Measurements from ENCODE around the gene UNC80.

The UNC80 gene

GRCh38 chr2:210020138-210020537 lies 248.5 kb downstream of the UNC80 start:
- no peak for DNase-seq (ENCODE audit: low read depth in 2 of 2)

GRCh38 chr2:210022824-210023223 lies 251.2 kb downstream of the UNC80 start:
- DNase-seq (ENCODE audit: low read depth in 2 of 2), result no peak

DNA sequence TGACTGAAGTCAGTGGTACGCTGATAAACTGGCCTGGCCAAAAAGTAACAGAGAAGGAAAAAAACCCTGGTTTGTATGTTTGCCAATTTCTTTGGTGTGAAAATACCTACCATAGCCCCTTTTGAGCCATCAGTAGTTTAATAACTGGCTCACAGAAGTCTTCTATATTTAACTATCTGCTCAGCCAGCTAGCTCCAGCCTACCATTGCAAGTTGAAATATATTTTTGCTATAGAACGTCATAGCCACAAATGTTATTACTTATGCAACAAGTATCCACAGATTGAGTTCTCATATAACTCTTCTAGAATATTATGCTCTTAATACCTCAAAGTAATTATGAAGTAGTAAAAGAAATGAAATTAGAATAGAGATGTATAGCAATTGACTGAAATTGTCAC lies 256.0 kb downstream of the UNC80 start:
- DNase-seq (ENCODE audit: low read depth in 2 of 2), result no peak

DNA sequence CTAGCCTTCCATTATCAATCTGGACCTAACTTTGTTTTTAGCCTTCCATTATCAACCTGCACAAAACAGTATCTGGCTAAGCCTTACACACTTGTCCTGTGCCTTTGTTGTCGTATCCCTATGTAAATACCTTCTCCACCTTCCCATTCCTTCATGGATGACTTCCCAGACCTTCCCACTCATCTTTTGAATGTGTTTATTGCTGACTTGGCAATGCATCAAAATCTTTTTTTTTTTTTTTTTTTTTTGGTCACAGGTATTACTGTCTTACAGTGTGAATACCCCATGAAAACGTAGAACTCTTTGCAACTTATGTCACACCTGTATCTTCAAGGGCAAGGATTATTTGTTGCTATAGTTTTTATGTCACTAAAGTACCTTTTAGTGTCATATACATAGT lies 256.5 kb downstream of the UNC80 start:
- no peak for DNase-seq (ENCODE audit: low read depth in 2 of 2)

DNA sequence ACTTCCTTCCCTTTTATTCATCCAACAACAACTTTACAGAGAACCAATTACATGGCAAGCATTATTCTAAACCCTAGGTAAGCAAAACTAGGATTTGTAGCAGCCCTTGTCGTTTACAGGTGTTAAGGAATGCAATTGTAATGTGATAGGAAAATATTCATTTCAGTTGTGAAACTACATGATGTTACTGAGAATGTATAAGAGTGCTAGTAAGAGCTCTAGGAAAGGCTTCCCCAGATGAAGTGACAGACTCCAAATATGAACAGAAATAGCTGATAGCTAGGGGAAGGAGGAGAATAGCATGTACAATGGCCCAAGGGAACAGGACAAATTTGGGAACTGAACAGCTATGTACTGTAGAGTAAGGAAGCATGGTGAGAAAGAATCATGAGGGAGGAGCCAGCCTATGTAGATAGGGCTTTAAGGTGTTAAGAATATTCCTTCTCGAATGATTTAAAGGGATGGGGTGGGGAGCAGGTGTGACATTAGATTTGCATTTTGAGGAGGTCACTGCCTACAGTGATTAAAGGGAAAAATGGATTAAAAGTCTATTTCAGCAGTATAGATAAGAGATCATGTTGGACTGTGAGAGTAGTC lies 262.6 kb downstream of the UNC80 start:
- no peak for DNase-seq (ENCODE audit: low read depth in 2 of 2)

DNA sequence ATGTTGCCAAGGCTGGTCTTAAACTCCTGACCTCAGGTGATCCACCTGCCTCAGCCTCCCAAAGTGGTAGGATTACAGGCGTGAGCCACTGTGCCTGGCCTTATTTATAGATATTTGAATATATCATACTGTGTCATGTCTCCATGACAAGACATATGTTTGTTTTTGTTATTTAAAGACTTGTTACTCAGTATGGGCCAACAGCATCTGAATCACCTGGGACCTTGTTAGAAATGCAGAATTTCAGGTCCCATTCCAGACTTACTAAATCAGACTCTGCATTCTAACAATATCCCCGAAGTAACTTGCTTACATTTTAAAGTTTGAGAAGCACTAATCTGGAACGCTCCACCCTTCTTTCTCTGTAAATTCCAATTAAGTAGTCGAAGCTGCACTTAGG lies 264.0 kb downstream of the UNC80 start:
- DNase-seq (ENCODE audit: low read depth in 2 of 2), result no peak

GRCh38 chr2:210038078-210038477 lies 266.4 kb downstream of the UNC80 start:
- DNase-seq (ENCODE audit: low read depth in 2 of 2), result no peak

- DNase-seq (ENCODE audit: low read depth in 2 of 2), result no peak
Measured at GRCh38 chr2:210046851-210047500, 275.3 kb downstream of the UNC80 start.
